Mesendoderm (in vitro differentiated cells): ENCODE measurements around the gene AFG3L2.

ENCODE experiments used
- DNase-seq: peaks from one replicate; pipeline ENCODE4 v3.0.0; 2013
- H2AK5ac ChIP-seq: 2 replicates; pipeline ENCODE4 v1.6.1; 2013; ENCODE audit warnings: low read length, inconsistent platforms
- H2BK120ac ChIP-seq: 2 replicates; pipeline ENCODE4 v1.6.1; 2013; ENCODE audit warnings: low read depth, mild to moderate bottlenecking, low read length, moderate library complexity, mixed read lengths
- H2BK15ac ChIP-seq: replicated peaks from 2 replicates; pipeline ENCODE4 v1.6.1; 2013; ENCODE audit warnings: low read depth, mild to moderate bottlenecking, moderate library complexity
- H2BK5ac ChIP-seq: 2 replicates; pipeline ENCODE4 v1.6.1; 2013; ENCODE audit warnings: low read length, inconsistent platforms
- H3K18ac ChIP-seq: 2 replicates; pipeline ENCODE4 v1.6.1; 2013; ENCODE audit warnings: mild to moderate bottlenecking, low read length, mixed read lengths
- H3K23ac ChIP-seq: one replicate; pipeline ENCODE4 v1.6.1; 2013; ENCODE audit warnings: low read length
- H3K27ac ChIP-seq: 2 replicates; pipeline ENCODE4 v1.5.1; 2013; ENCODE audit warnings: low read depth, mild to moderate bottlenecking, inconsistent platforms, low read length, moderate library complexity
- H3K27me3 ChIP-seq: 2 replicates; pipeline ENCODE4 v1.6.1; 2013; ENCODE audit warnings: low read length, control low read depth, mild to moderate bottlenecking, inconsistent platforms; ENCODE audit not compliant: insufficient read depth, poor library complexity
- H3K36me3 ChIP-seq: 2 replicates; pipeline ENCODE4 v1.6.1; 2013; ENCODE audit warnings: low read length, inconsistent platforms; ENCODE audit not compliant: control insufficient read depth, insufficient read depth
- H3K4ac ChIP-seq: one replicate; pipeline ENCODE4 v1.6.1; 2013; ENCODE audit warnings: low read depth, mild to moderate bottlenecking, low read length, moderate library complexity
- H3K4me1 ChIP-seq: 2 replicates; pipeline ENCODE4 v1.6.1; 2013; ENCODE audit warnings: low read depth, low read length, inconsistent platforms; ENCODE audit not compliant: control insufficient read depth
- H3K4me2 ChIP-seq: 2 replicates; pipeline ENCODE4 v1.6.1; 2013; ENCODE audit warnings: low read length
- H3K4me3 ChIP-seq: 2 replicates; pipeline ENCODE4 v1.5.1; 2013; ENCODE audit warnings: mild to moderate bottlenecking, low read length
- H3K56ac ChIP-seq: one replicate; pipeline ENCODE4 v1.6.1; 2013; ENCODE audit warnings: low read length
- H3K79me1 ChIP-seq: 2 replicates; pipeline ENCODE4 v1.6.1; 2013; ENCODE audit warnings: low read length, inconsistent platforms
- H3K79me2 ChIP-seq: 2 replicates; pipeline ENCODE4 v1.6.1; 2013; ENCODE audit warnings: mild to moderate bottlenecking, low read length; ENCODE audit not compliant: control insufficient read depth, insufficient read depth
- H3K9ac ChIP-seq: 2 replicates; pipeline ENCODE4 v1.6.1; 2013; ENCODE audit warnings: low read length, inconsistent platforms
- H4K5ac ChIP-seq: one replicate; pipeline ENCODE4 v1.6.1; 2013; ENCODE audit warnings: low read length
- H4K8ac ChIP-seq: one replicate; pipeline ENCODE4 v1.6.1; 2013; ENCODE audit warnings: low read depth, mild to moderate bottlenecking, control low read depth, low read length, moderate library complexity
- WGBS: extraction: QIAGEN DNeasy Blood & Tissue Kit; methylation state at CpG from one replicate; pipeline ENCODE4 v1.1.7; 2013; ENCODE audit warnings: low lambda C conversion rate, missing lambda C conversion rate; ENCODE audit not compliant: insufficient coverage; ENCODE audit errors: extremely low coverage; 5-methylcytosine and 5-hydroxymethylcytosine counted together

The AFG3L2 gene

GRCh38 chr18:12288403-12288755, 88.6 kb downstream of the AFG3L2 start:
- Histone ChIP-seq H3K9ac (peak overlapping the region; percentile 2), H3K4ac (no peak overlapping the region), H3K23ac (no peak overlapping the region), H3K56ac (no peak overlapping the region), H3K4me1 (peaks cover 9% of the 10 kb centered on the region), H3K4me3 (no peak overlapping the region), H3K79me2 (no peaks in the 10 kb centered on the region), H2BK120ac (no peak overlapping the region), H3K27me3 (no peaks in the 10 kb centered on the region), H4K8ac (no peak overlapping the region), H3K18ac (no peak overlapping the region), H2BK5ac (no peak overlapping the region), H2BK15ac (no peak overlapping the region), H3K79me1 (no peaks in the 10 kb centered on the region), H3K4me2 (peak overlapping the region; percentile 90), H3K27ac (no peak overlapping the region), H4K5ac (no peak overlapping the region), H3K36me3 (no peaks in the 10 kb centered on the region), H2AK5ac (no peak overlapping the region)
- DNase-seq = peak; percentile 25
- WGBS = no CpG with 5 or more reads among the region's 10 CpGs

GRCh38 chr18:12287684-12288402, 89.2 kb downstream of the AFG3L2 start:
- no peaks in the 10 kb centered on the region for H3K79me2 ChIP-seq
- DNase-seq = peak; percentile 31
- no peak overlapping the region for H3K23ac ChIP-seq
- no peaks in the 10 kb centered on the region for H3K27me3 ChIP-seq
- H4K5ac ChIP-seq = no peak overlapping the region
- H2AK5ac ChIP-seq = no peak overlapping the region
- no peaks in the 10 kb centered on the region for H3K79me1 ChIP-seq
- H3K4me1 ChIP-seq = peaks cover 9% of the 10 kb centered on the region
- H2BK120ac ChIP-seq = no peak overlapping the region
- no peak overlapping the region for H3K27ac ChIP-seq
- H4K8ac ChIP-seq = no peak overlapping the region
- peak overlapping the region; percentile 45 for H3K56ac ChIP-seq
- peak overlapping the region; percentile 50 for H3K9ac ChIP-seq
- H2BK15ac ChIP-seq = no peak overlapping the region
- H3K4me2 ChIP-seq = peak overlapping the region; percentile 90
- peak overlapping the region; percentile 23 for H3K4me3 ChIP-seq
- no peak overlapping the region for H3K18ac ChIP-seq
- H3K4ac ChIP-seq = no peak overlapping the region
- no peaks in the 10 kb centered on the region for H3K36me3 ChIP-seq
- no CpG with 5 or more reads among the region's 41 CpGs for WGBS
- no peak overlapping the region for H2BK5ac ChIP-seq

- H3K79me2 ChIP-seq = no peaks in the 10 kb centered on the region
- peak overlapping the region; percentile 90 for H3K4me2 ChIP-seq
- H3K36me3 ChIP-seq = no peaks in the 10 kb centered on the region
- H2AK5ac ChIP-seq = no peak overlapping the region
- peak; percentile 40 for DNase-seq
- H2BK15ac ChIP-seq = no peak overlapping the region
- peaks cover 9% of the 10 kb centered on the region for H3K4me1 ChIP-seq
- H4K5ac ChIP-seq = no peak overlapping the region
- peak overlapping the region; percentile 25 for H3K56ac ChIP-seq
- no peak overlapping the region for H3K4me3 ChIP-seq
- H3K27ac ChIP-seq = no peak overlapping the region
- WGBS = no CpG with 5 or more reads among the region's 37 CpGs
- no peaks in the 10 kb centered on the region for H3K27me3 ChIP-seq
- no peak overlapping the region for H3K4ac ChIP-seq
- peak overlapping the region; percentile 34 for H3K9ac ChIP-seq
- H4K8ac ChIP-seq = no peak overlapping the region
- no peaks in the 10 kb centered on the region for H3K79me1 ChIP-seq
- H2BK120ac ChIP-seq = no peak overlapping the region
- H3K18ac ChIP-seq = no peak overlapping the region
- H3K23ac ChIP-seq = no peak overlapping the region
- H2BK5ac ChIP-seq = no peak overlapping the region
Measured at GRCh38 chr18:12287131-12287681, 89.8 kb downstream of the AFG3L2 start.

GRCh38 chr18:12283666-12284065, 93.4 kb downstream of the AFG3L2 start:
- H3K9ac ChIP-seq = no peak overlapping the region
- no peaks in the 10 kb centered on the region for H3K36me3 ChIP-seq
- no peak overlapping the region for H3K4ac ChIP-seq
- H3K4me2 ChIP-seq = no peak overlapping the region
- no peak overlapping the region for H2BK120ac ChIP-seq
- H3K79me1 ChIP-seq = no peaks in the 10 kb centered on the region
- no peaks in the 10 kb centered on the region for H3K27me3 ChIP-seq
- no peak overlapping the region for H2AK5ac ChIP-seq
- peaks cover 7% of the 10 kb centered on the region for H3K4me1 ChIP-seq
- no peak overlapping the region for H3K56ac ChIP-seq
- H3K23ac ChIP-seq = no peak overlapping the region
- H3K79me2 ChIP-seq = no peaks in the 10 kb centered on the region
- H3K18ac ChIP-seq = no peak overlapping the region
- DNase-seq = peak; percentile 64
- H2BK15ac ChIP-seq = no peak overlapping the region
- H2BK5ac ChIP-seq = no peak overlapping the region
- H4K8ac ChIP-seq = no peak overlapping the region
- no peak overlapping the region for H3K4me3 ChIP-seq
- no peak overlapping the region for H3K27ac ChIP-seq
- WGBS = no CpG with 5 or more reads among the region's 1 CpG
- H4K5ac ChIP-seq = no peak overlapping the region

GRCh38 chr18:12283256-12283655, 93.8 kb downstream of the AFG3L2 start:
- peak; percentile 58 for DNase-seq
- peak overlapping the region; percentile 19 for H3K56ac ChIP-seq

More at GRCh38 chr18:12283256-12283655, 93.8 kb downstream of the AFG3L2 start:
- Histone ChIP-seq H3K79me2 (no peaks in the 10 kb centered on the region), H3K23ac (no peak overlapping the region), H2BK120ac (no peak overlapping the region), H3K4me3 (no peak overlapping the region), H3K18ac (no peak overlapping the region), H3K4ac (no peak overlapping the region), H4K5ac (no peak overlapping the region), H2BK5ac (no peak overlapping the region), H3K79me1 (no peaks in the 10 kb centered on the region), H3K4me1 (peaks cover 3% of the 10 kb centered on the region), H3K9ac (no peak overlapping the region), H3K27ac (no peak overlapping the region), H3K36me3 (no peaks in the 10 kb centered on the region), H2AK5ac (no peak overlapping the region), H2BK15ac (no peak overlapping the region), H3K27me3 (no peaks in the 10 kb centered on the region), H3K4me2 (no peak overlapping the region), H4K8ac (no peak overlapping the region)
- WGBS = no CpG with 5 or more reads among the region's 6 CpGs
